Measurements from ENCODE around the gene PPP1R27. TPM values are rescaled to one million over a fixed set of nuclear protein-coding genes. Genes with fewer than 3 reads are reported as not detected.

Gene PPP1R27
- total RNA-seq, 1 donor from 2014 or later: not detected

GRCh38 chr17:81823820-81824550, 10.9 kb downstream of the PPP1R27 start:
- peaks cover 0 to 4% of the 10 kb centered on the region in 2 donors for H3K36me3 ChIP-seq
- TF ChIP-seq CTCF (IDR thresholded peaks at IDR 0.05) (no peak), POLR2AphosphoS5 (IDR thresholded peaks at IDR 0.05; ENCODE audit: insufficient read depth in 1 of 2, low read depth in 1 of 2) (no peak), POLR2A (IDR thresholded peaks at IDR 0.05) (no peak)
- H3K9me3 ChIP-seq: no peaks in the 10 kb centered on the region
- no peaks in the 10 kb centered on the region for H3K27me3 ChIP-seq
- intact Hi-C loops (cut with DNase I): no loop called here
- no peak overlapping the region for H3K27ac ChIP-seq
- no peak for DNase-seq (ENCODE audit: extremely low spot score in 2 of 2)
- H3K4me1 ChIP-seq: peaks cover 42% of the 10 kb centered on the region
- H3K4me3 ChIP-seq: no peak overlapping the region

GRCh38 chr17:81822996-81823819, 11.6 kb downstream of the PPP1R27 start:
- peaks cover 34% of the 10 kb centered on the region for H3K4me1 ChIP-seq
- no peak for DNase-seq (ENCODE audit: extremely low spot score in 2 of 2)

DNA sequence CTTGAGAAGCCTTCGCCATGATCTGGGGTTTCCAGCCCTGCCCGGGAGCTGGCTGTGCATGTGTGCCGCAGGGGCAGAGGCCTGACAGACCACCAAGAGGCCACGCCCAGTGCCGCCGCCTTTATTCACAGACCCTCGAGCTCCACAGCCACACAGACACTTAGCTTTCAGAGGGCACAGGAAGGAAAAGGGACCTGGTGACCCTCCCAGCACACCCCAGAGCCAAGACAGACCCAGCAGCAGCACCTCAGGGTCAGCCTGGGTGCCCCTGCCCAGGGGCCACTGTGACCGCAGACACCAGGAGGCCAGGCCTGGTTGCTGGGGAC, 12.6 kb downstream of the PPP1R27 start:
- H3K4me1 ChIP-seq: peaks cover 30% of the 10 kb centered on the region
- peaks cover 0 to 4% of the 10 kb centered on the region in 2 donors for H3K36me3 ChIP-seq
- no peaks in the 10 kb centered on the region for H3K27me3 ChIP-seq
- H3K27ac ChIP-seq: peak overlapping the region; percentile 17
- H3K4me3 ChIP-seq: no peak overlapping the region
- TF ChIP-seq POLR2A (IDR thresholded peaks at IDR 0.05) (no peak), CTCF (IDR thresholded peaks at IDR 0.05) (no peak), POLR2AphosphoS5 (IDR thresholded peaks at IDR 0.05; ENCODE audit: insufficient read depth in 1 of 2, low read depth in 1 of 2) (no peak)
- intact Hi-C loops (cut with DNase I): no loop called here
- DNase-seq (ENCODE audit: extremely low spot score in 2 of 2): no peak
- no peaks in the 10 kb centered on the region for H3K9me3 ChIP-seq

More at GRCh38 chr17:81822996-81823819, 11.6 kb downstream of the PPP1R27 start:
- TF ChIP-seq POLR2A (IDR thresholded peaks at IDR 0.05) (no peak), POLR2AphosphoS5 (IDR thresholded peaks at IDR 0.05; ENCODE audit: insufficient read depth in 1 of 2, low read depth in 1 of 2) (no peak), CTCF (IDR thresholded peaks at IDR 0.05) (no peak)
- H3K27me3 ChIP-seq: no peaks in the 10 kb centered on the region
- H3K27ac ChIP-seq: peak overlapping the region; percentile 17
- H3K36me3 ChIP-seq: peaks cover 0 to 4% of the 10 kb centered on the region in 2 donors
- intact Hi-C loops (cut with DNase I): no loop called here
- H3K9me3 ChIP-seq: no peaks in the 10 kb centered on the region
- H3K4me3 ChIP-seq: no peak overlapping the region

- no peaks in the 10 kb centered on the region for H3K27me3 ChIP-seq
- no peaks in the 10 kb centered on the region for H3K9me3 ChIP-seq
- H3K36me3 ChIP-seq: peaks cover 0 to 4% of the 10 kb centered on the region in 2 donors
- DNase-seq (ENCODE audit: extremely low spot score in 2 of 2): no peak
- intact Hi-C loops (cut with DNase I): no loop called here
- H3K4me1 ChIP-seq: peaks cover 30% of the 10 kb centered on the region
- peak; percentile 10 to 29 (median 20) for TF ChIP-seq CTCF (IDR thresholded peaks at IDR 0.05)
- TF ChIP-seq POLR2AphosphoS5 (IDR thresholded peaks at IDR 0.05; ENCODE audit: insufficient read depth in 1 of 2, low read depth in 1 of 2): peak; percentile 64 to 85
- TF ChIP-seq POLR2A (IDR thresholded peaks at IDR 0.05): no peak
- H3K27ac ChIP-seq: peak overlapping the region; percentile 18
- H3K4me3 ChIP-seq: no peak overlapping the region
These were observed 13.1 kb downstream of the PPP1R27 start for GRCh38 chr17:81821603-81822311.

Data from vagina (tissue), 2 donors.